Kidney (tissue), 14 donors: ENCODE data around the gene CA10. TPM values are rescaled to one million over a fixed set of nuclear protein-coding genes. Genes with fewer than 3 reads are reported as not detected.

ENCODE experiments used
- DNase-seq, 5 donors: peaks; one replicate each; pipeline ENCODE4 v3.0.0-alpha.2; 2013 to 2020
- FAIRE-seq: peaks from 2 replicates; lab custom pipeline; 2012; peaks lifted over from hg19 to GRCh38; lab: Jason Lieb, UNC
- H3K27ac ChIP-seq, 2 donors: one replicate each; pipeline ENCODE4 v1.7.0; 2013; ENCODE audit warnings: low read depth in 2 of 2, low read length in 2 of 2, inconsistent platforms in 1 of 2
- H3K27me3 ChIP-seq: one replicate; pipeline ENCODE4 v1.7.1; 2013; ENCODE audit warnings: low read length, inconsistent platforms; ENCODE audit not compliant: control insufficient read depth, insufficient read depth
- H3K36me3 ChIP-seq, 3 donors: one replicate each; pipeline versions ENCODE4 v1.7.0 to v1.7.1; 2013; ENCODE audit warnings: low read length in 3 of 3, control low read depth in 1 of 3, inconsistent platforms in 1 of 3; ENCODE audit not compliant: insufficient read depth in 3 of 3, control insufficient read depth in 2 of 3
- H3K4me1 ChIP-seq, 3 donors: one replicate each; pipeline versions ENCODE4 v1.7.0 to v1.7.1; 2013; ENCODE audit warnings: low read length in 3 of 3, inconsistent platforms in 1 of 3, low read depth in 1 of 3; ENCODE audit not compliant: control insufficient read depth in 2 of 3, insufficient read depth in 2 of 3
- H3K4me3 ChIP-seq, 3 donors: one replicate each; pipeline versions ENCODE4 v1.7.0 to v1.8.1; 2013; ENCODE audit warnings: low read length in 3 of 3, control low read depth in 1 of 3, inconsistent platforms in 1 of 3
- H3K9ac ChIP-seq, 3 donors: one replicate each; pipeline versions ENCODE4 v1.7.0 to v1.7.1; 2013; ENCODE audit warnings: low read length in 3 of 3, control low read depth in 1 of 3, inconsistent platforms in 1 of 3
- H3K9me3 ChIP-seq, 3 donors: one replicate each; pipeline versions ENCODE4 v1.7.0 to v1.7.1; 2013; ENCODE audit warnings: low read length in 3 of 3, control low read depth in 1 of 3, inconsistent platforms in 1 of 3; ENCODE audit not compliant: control insufficient read depth in 2 of 3, insufficient read depth in 1 of 3
- CTCF ChIP-seq: IDR thresholded peaks from 3 replicates; pipeline ENCODE4 v1.5.1; 2012; ENCODE audit warnings: mild to moderate bottlenecking, moderate library complexity, borderline replicate concordance; ENCODE audit not compliant: insufficient read depth; ENCODE audit errors: extremely low read depth
- intact Hi-C: fragments of 100-400 bp; cut with DNase I; formaldehyde crosslinking; loops from one replicate; pipeline ENCODE4 v1.11.1; 2022
- polyA plus RNA-seq: library from polyadenylated mRNA; stranded (reverse); fragments of 350-450 nt; fragmentation: Illumina TruSeq; extraction: RNeasy Lipid Tissue Mini Kit (QIAGEN cat#74804); gene quantifications from one replicate; pipeline ENCODE4 v1.2.3, GENCODE V29; 2014; ENCODE audit warnings: low read depth, low replicate concordance; ENCODE audit not compliant: insufficient read depth
- total RNA-seq: library from RNA; stranded (reverse); fragmentation: NEBNext Ultra II Directional; extraction: Animal tissue kit (Norgen Biotek cat#: 25700); gene quantifications from one replicate; pipeline ENCODE4 v1.2.1, GENCODE V29; 2021
- donor health status: control.
- donor health status: control.
- donor health status: control.
- donor health status: control.
- donor health status: control.
- donor health status: DM: yes; HTN: yes; CAD: no.
- donor health status: Normal renal cell carcinoma (clear cell type).

The CA10 gene
- total and polyA plus RNA-seq, 2 donors from 2014 or later = 3.7 to 9.8 TPM

GRCh38 chr17:51703361-51704341 is 454.9 kb downstream of the CA10 start:
- Histone ChIP-seq H3K9ac (no peak overlapping the region), H3K4me1 (peaks cover 0 to 6% (median 2%) of the 10 kb centered on the region in 3 donors), H3K9me3 (no peaks in the 10 kb centered on the region), H3K36me3 (no peaks in the 10 kb centered on the region), H3K27ac (peak overlapping the region; percentile 7 to 49), H3K4me3 (no peak overlapping the region), H3K27me3 (no peaks in the 10 kb centered on the region)
- intact Hi-C loops = no loop called here
- no peak for TF ChIP-seq CTCF
- peak in 3 of 5 donors; percentile 31 to 84 (median 68) for DNase-seq
- peak; percentile 72 for FAIRE-seq

- Histone ChIP-seq H3K9me3 (no peaks in the 10 kb centered on the region), H3K27me3 (no peaks in the 10 kb centered on the region), H3K27ac (no peak overlapping the region), H3K36me3 (no peaks in the 10 kb centered on the region), H3K9ac (no peak overlapping the region), H3K4me3 (no peak overlapping the region), H3K4me1 (peaks cover 0 to 6% (median 2%) of the 10 kb centered on the region in 3 donors)
- no peak for DNase-seq
- FAIRE-seq = no peak
- intact Hi-C loops = no loop called here
- TF ChIP-seq CTCF = no peak
Measured at GRCh38 chr17:51702963-51703360, 455.6 kb downstream of the CA10 start.

- H3K9me3 ChIP-seq = no peaks in the 10 kb centered on the region
- no peak overlapping the region for H3K9ac ChIP-seq
- no peaks in the 10 kb centered on the region for H3K27me3 ChIP-seq
- DNase-seq = no peak
- intact Hi-C loops = no loop called here
- H3K4me3 ChIP-seq = no peak overlapping the region
- H3K4me1 ChIP-seq = peaks cover 0 to 6% (median 2%) of the 10 kb centered on the region in 3 donors
- no peaks in the 10 kb centered on the region for H3K36me3 ChIP-seq
- FAIRE-seq = no peak
- no peak for TF ChIP-seq CTCF
- H3K27ac ChIP-seq = no peak overlapping the region
Measured at GRCh38 chr17:51701501-51701900, 457.0 kb downstream of the CA10 start.
